SU-DHL-6 (cell line): Measurements from ENCODE around the gene DCDC1.

Experiments
- EZH2phosphoT487 ChIP-seq: fragments of 200-600 bp; sonication (generic), shearing (Covaris generic); conservative IDR thresholded peaks from 2 replicates; pipeline ENCODE4 v1.6.1; 2018; ENCODE audit warnings: mild to moderate bottlenecking, antibody characterized with exemption, low read length, moderate library complexity, mixed read lengths
- TF ChIP-seq, protein P1 (sequence below): fragments of 200-600 bp; sonication (generic); IDR thresholded peaks from one replicate; pipeline ENCODE4 v1.5.1; 2017; ENCODE audit warnings: antibody characterized with exemption, mild to moderate bottlenecking, low read length, moderate library complexity; ENCODE audit not compliant: insufficient read depth, poor library complexity, severe bottlenecking

DNA sequence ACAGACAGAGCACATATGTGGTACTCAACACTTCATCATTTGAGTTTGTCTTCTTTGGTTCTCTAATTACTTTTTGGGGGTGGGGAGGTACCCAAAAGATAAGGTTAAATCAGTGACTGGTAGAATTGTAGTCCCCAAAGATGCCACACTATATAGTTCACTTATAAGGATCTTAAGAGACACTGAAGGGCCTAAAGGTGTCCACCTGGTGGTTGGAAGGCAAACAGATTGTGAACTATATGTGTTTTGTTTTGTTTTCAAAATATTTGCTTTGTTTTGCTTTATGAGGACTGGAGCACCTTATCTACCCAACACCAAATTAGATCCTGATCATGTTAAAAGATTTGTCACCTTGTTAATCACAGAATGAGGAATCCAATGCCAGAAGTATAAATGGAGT lies 136.1 kb downstream of the DCDC1 start:
- TF ChIP-seq, protein P1, sequence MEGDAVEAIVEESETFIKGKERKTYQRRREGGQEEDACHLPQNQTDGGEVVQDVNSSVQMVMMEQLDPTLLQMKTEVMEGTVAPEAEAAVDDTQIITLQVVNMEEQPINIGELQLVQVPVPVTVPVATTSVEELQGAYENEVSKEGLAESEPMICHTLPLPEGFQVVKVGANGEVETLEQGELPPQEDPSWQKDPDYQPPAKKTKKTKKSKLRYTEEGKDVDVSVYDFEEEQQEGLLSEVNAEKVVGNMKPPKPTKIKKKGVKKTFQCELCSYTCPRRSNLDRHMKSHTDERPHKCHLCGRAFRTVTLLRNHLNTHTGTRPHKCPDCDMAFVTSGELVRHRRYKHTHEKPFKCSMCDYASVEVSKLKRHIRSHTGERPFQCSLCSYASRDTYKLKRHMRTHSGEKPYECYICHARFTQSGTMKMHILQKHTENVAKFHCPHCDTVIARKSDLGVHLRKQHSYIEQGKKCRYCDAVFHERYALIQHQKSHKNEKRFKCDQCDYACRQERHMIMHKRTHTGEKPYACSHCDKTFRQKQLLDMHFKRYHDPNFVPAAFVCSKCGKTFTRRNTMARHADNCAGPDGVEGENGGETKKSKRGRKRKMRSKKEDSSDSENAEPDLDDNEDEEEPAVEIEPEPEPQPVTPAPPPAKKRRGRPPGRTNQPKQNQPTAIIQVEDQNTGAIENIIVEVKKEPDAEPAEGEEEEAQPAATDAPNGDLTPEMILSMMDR, result no peak
- no peak for TF ChIP-seq EZH2phosphoT487
